Gastrocnemius medialis (tissue), 4 donors: ENCODE data around the gene SP8. TPM values are rescaled to one million over a fixed set of nuclear protein-coding genes. Genes with fewer than 3 reads are reported as not detected.

ENCODE experiments used
- ATAC-seq, 2 donors: fragments of 150-250 bp; one replicate each; pipeline ENCODE4 v1.9.1; 2016
- DNase-seq, 2 donors: peaks; one replicate each; pipeline ENCODE4 v3.0.0-alpha.2; 2019
- H3K27ac ChIP-seq, 4 donors: fragments of 200-600 bp; sonication (generic); 1 replicate in 1 of 4; 2 replicates in 3 of 4; pipeline ENCODE4 v1.5.1; 2016 to 2018; ENCODE audit warnings: mild to moderate bottlenecking in 2 of 4, moderate library complexity in 1 of 4
- H3K27me3 ChIP-seq, 3 donors: fragments of 200-600 bp; sonication (generic) in 2 of 3; 1 replicate in 1 of 3; 2 replicates in 2 of 3; pipeline versions ENCODE4 v1.5.1 to v1.6.0; 2016 to 2019; ENCODE audit warnings: mild to moderate bottlenecking in 1 of 3, moderate library complexity in 1 of 3
- H3K36me3 ChIP-seq, 2 donors: fragments of 200-600 bp; sonication (generic) in 1 of 2; one replicate each; pipeline ENCODE4 v1.5.1; 2017 to 2018
- H3K4me1 ChIP-seq, 2 donors: fragments of 200-600 bp; sonication (generic) in 1 of 2; one replicate each; pipeline ENCODE4 v1.5.1; 2016 to 2017; ENCODE audit warnings: mild to moderate bottlenecking in 2 of 2
- H3K4me3 ChIP-seq, 4 donors: fragments of 200-600 bp; sonication (generic) in 3 of 4; 1 replicate in 1 of 4; 2 replicates in 3 of 4; pipeline ENCODE4 v1.5.1; 2016 to 2019; ENCODE audit warnings: mild to moderate bottlenecking in 2 of 4
- H3K9me3 ChIP-seq, 3 donors: fragments of 200-600 bp; sonication (generic) in 2 of 3; 1 replicate in 1 of 3; 2 replicates in 2 of 3; pipeline ENCODE4 v1.5.1; 2016 to 2019
- CTCF ChIP-seq, 5 experiments: fragments of 450-650 bp in 3 of 5; fragments of 200-600 bp in 2 of 5; sonication (generic) in 2 of 5; IDR thresholded peaks in 4 of 5; conservative IDR thresholded peaks in 1 of 5; 1 replicate in 4 of 5; 2 replicates in 1 of 5; pipeline ENCODE4 v1.5.1; 2016 to 2019; ENCODE audit warnings: antibody characterized with exemption in 5 of 5, mild to moderate bottlenecking in 3 of 5, moderate library complexity in 3 of 5
- POLR2A ChIP-seq, 2 donors: fragments of 450-650 bp; IDR thresholded peaks; one replicate each; pipeline ENCODE4 v1.6.1; 2017; ENCODE audit warnings: antibody characterized with exemption in 2 of 2, mild to moderate bottlenecking in 2 of 2, moderate library complexity in 2 of 2
- in situ Hi-C, 4 donors: fragments of 200-750 bp; cut with MboI; loops; one replicate each; pipeline versions ENCODE4 v1.15.0 to v1.8.0; 2017; ENCODE audit warnings: low sequenced_read_pairs in 4 of 4
- intact Hi-C: fragments of 100-400 bp; cut with DNase I; formaldehyde crosslinking; loops from one replicate; pipeline ENCODE4 v1.15.1; 2023; ENCODE audit warnings: low total_unique reads
- total RNA-seq, 4 donors: library from RNA; depleted of rRNA; stranded (reverse); fragments of >200 nt; gene quantifications; one replicate each; pipeline versions ENCODE4 v1.1.0 to v1.2.3, GENCODE V29; 2016

The SP8 gene
- total RNA-seq, 4 donors from 2014 or later, result not detected

- no peak for ATAC-seq
- TF ChIP-seq POLR2A (IDR thresholded peaks at IDR 0.05) (no peak), CTCF (IDR thresholded peaks at IDR 0.05 in 4 of 5, conservative IDR thresholded peaks at IDR 0.05 in 1 of 5) (no peak)
- H3K27ac ChIP-seq, result no peak overlapping the region
- H3K27me3 ChIP-seq, result peaks cover 96 to 99% (median 98%) of the 10 kb centered on the region in 3 donors
- peaks cover 11 to 20% of the 10 kb centered on the region in 2 donors for H3K4me1 ChIP-seq
- H3K36me3 ChIP-seq, result no peaks in the 10 kb centered on the region
- H3K4me3 ChIP-seq, result peak overlapping the region in 1 of 4 donors; percentile 53
- no peaks in the 10 kb centered on the region for H3K9me3 ChIP-seq
- intact Hi-C loops, result no loop called here
- DNase-seq, result no peak
- in situ Hi-C loops, result no loop called here
Measured at GRCh38 chr7:20787660-20788419, 1.2 kb upstream of the SP8 start.

GRCh38 chr7:20786421-20786778 lies 286 bp downstream of the SP8 start:
- intact Hi-C loops (no loop called here), in situ Hi-C loops (no loop called here)
- H3K27me3 ChIP-seq, result peaks cover 95 to 99% (median 96%) of the 10 kb centered on the region in 3 donors
- H3K9me3 ChIP-seq, result no peaks in the 10 kb centered on the region
- no peaks in the 10 kb centered on the region for H3K36me3 ChIP-seq
- peaks cover 11 to 20% of the 10 kb centered on the region in 2 donors for H3K4me1 ChIP-seq
- TF ChIP-seq CTCF (IDR thresholded peaks at IDR 0.05 in 4 of 5, conservative IDR thresholded peaks at IDR 0.05 in 1 of 5), result no peak
- no peak for TF ChIP-seq POLR2A (IDR thresholded peaks at IDR 0.05)
- H3K27ac ChIP-seq, result no peak overlapping the region
- H3K4me3 ChIP-seq, result peak overlapping the region in 3 of 4 donors; percentile 38 to 53 (median 46)
- ATAC-seq (no peak), DNase-seq (no peak)

- Histone ChIP-seq H3K4me3 (peak overlapping the region; percentile 19 to 53 (median 42)), H3K27ac (no peak overlapping the region), H3K27me3 (peaks cover 94 to 99% (median 96%) of the 10 kb centered on the region in 3 donors), H3K9me3 (no peaks in the 10 kb centered on the region), H3K36me3 (no peaks in the 10 kb centered on the region), H3K4me1 (peaks cover 11 to 20% of the 10 kb centered on the region in 2 donors)
- in situ Hi-C loops, result no loop called here
- DNase-seq (no peak), ATAC-seq (no peak)
- intact Hi-C loops, result no loop called here
- TF ChIP-seq CTCF (IDR thresholded peaks at IDR 0.05 in 4 of 5, conservative IDR thresholded peaks at IDR 0.05 in 1 of 5), result no peak
- TF ChIP-seq POLR2A (IDR thresholded peaks at IDR 0.05), result no peak
Measured at GRCh38 chr7:20786049-20786412, 655 bp downstream of the SP8 start.

- no peak for ATAC-seq
- Histone ChIP-seq H3K4me1 (peaks cover 11 to 20% of the 10 kb centered on the region in 2 donors), H3K36me3 (no peaks in the 10 kb centered on the region), H3K9me3 (no peaks in the 10 kb centered on the region), H3K27me3 (peaks cover 94 to 99% (median 96%) of the 10 kb centered on the region in 3 donors), H3K27ac (no peak overlapping the region), H3K4me3 (peak overlapping the region; percentile 19 to 53 (median 42))
- intact Hi-C loops (no loop called here), in situ Hi-C loops (no loop called here)
- no peak for TF ChIP-seq CTCF (IDR thresholded peaks at IDR 0.05 in 4 of 5, conservative IDR thresholded peaks at IDR 0.05 in 1 of 5)
- TF ChIP-seq POLR2A (IDR thresholded peaks at IDR 0.05), result no peak
- no peak for DNase-seq
Measured at GRCh38 chr7:20785157-20786048, 1.3 kb downstream of the SP8 start.
